ENCODE measurements around the gene LARP4B.

DNA sequence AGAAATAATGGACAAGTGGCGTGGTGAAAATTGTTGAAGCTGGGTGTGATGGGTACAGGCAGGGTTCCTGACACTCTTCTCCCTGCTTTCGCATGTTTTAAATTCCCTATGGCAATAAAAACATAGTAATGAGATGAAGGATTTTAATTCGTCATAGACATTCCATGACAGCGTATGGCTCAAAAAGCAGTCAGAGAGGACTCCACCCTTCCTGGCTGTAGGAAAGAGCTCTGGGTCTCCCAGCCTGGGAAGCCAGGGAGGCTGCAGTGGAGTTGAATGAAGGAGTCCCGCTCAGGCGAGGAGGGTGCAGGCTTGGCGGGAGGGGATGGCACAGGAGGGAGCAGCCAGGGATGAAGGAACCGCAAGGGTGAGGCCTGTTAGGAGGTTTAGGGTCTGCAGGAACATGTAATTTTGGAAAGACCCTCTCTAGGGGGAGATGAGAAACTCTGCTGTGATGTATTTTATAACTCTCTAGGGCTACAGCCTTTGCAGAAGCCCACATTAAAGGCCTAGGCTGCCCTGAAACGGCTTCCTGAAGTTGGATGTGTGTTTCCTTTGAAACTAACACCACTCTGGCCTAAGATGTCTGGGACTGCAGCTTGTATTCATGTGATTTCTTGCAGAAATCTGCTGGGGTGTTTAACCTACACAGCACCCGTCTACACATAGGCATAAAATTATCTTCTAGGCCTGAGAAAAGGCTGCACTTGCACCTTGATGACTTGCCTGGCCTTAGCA, 7.6 kb upstream of the LARP4B start:
- TF ChIP-seq CTCF (IDR thresholded peaks at IDR 0.05) (no peak), POLR2AphosphoS5 (IDR thresholded peaks at IDR 0.05; ENCODE audit: insufficient read depth in 1 of 2, low read depth in 1 of 2) (no peak), POLR2A (IDR thresholded peaks at IDR 0.05) (no peak)

Data from vagina (tissue), 2 donors.